ENCODE data around the gene PUS1. TPM values are rescaled to one million over a fixed set of nuclear protein-coding genes. Genes with fewer than 3 reads are reported as not detected.

The PUS1 gene
- total and polyA plus RNA-seq, 2 of the 8 experiments (the other 6 are each of a cell fraction or from before 2014, with no cell fraction given): 48.1 to 81.2 TPM

GRCh38 chr12:131896080-131896810 is 32.8 kb upstream of the PUS1 start (continued):
- TF ChIP-seq ATF3 (IDR thresholded peaks at IDR 0.05; ENCODE audit: insufficient read depth, low read depth, low read length) (no peak), TAF1 (IDR thresholded peaks at IDR 0.05; ENCODE audit: low read depth, low read length) (peak; percentile 86), YY1 (IDR thresholded peaks at IDR 0.05; ENCODE audit: low read depth, low read length) (no peak), CHD2 (IDR thresholded peaks at IDR 0.05; ENCODE audit: low read length) (0 out of 2 replicates have a peak, but pooled peaks have one; percentile 47), TBP (IDR thresholded peaks at IDR 0.05; ENCODE audit: low read depth, low read length) (peak; percentile 69), NANOG (IDR thresholded peaks at IDR 0.05; ENCODE audit: insufficient read depth, low read depth, low read length, poor library complexity, severe bottlenecking) (no peak), CTCF (IDR thresholded peaks at IDR 0.05; ENCODE audit: control extremely low read depth in 1 of 3, insufficient read depth in 1 of 3, low read depth in 1 of 3, low read length in 3 of 3) (no peak), CHD1 (IDR thresholded peaks at IDR 0.05; ENCODE audit: low read depth, low read length) (no peak), CTBP2 (IDR thresholded peaks at IDR 0.05; ENCODE audit: borderline replicate concordance, insufficient read depth, insufficient read length, low read length) (no peak), EP300 (IDR thresholded peaks at IDR 0.05; ENCODE audit: borderline replicate concordance in 1 of 2, low read depth in 2 of 2, low read length in 2 of 2) (peak; percentile 3 to 65; a peak in 2 of 3 replicates), SP2 (IDR thresholded peaks at IDR 0.05; ENCODE audit: low read length) (no peak), POU5F1 (IDR thresholded peaks at IDR 0.05; ENCODE audit: low read depth, low read length) (no peak), KDM5A (IDR thresholded peaks at IDR 0.05; ENCODE audit: low read length) (no peak), SIRT6 (IDR thresholded peaks at IDR 0.05; ENCODE audit: low read length) (no peak), RBBP5 (IDR thresholded peaks at IDR 0.05; ENCODE audit: borderline replicate concordance, low read depth, low read length) (0 out of 2 replicates have a peak, but pooled peaks have one; percentile 58), TAF7 (optimal IDR thresholded peaks at IDR 0.05; ENCODE audit: borderline replicate concordance, low read depth, low read length) (peak; percentile 78), POLR2AphosphoS5 (IDR thresholded peaks at IDR 0.05; ENCODE audit: low read depth, low read length) (peak; percentile 56; the same call in 1 of the 2 replicates)
- TF ChIP-seq, protein P1, sequence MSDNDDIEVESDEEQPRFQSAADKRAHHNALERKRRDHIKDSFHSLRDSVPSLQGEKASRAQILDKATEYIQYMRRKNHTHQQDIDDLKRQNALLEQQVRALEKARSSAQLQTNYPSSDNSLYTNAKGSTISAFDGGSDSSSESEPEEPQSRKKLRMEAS (IDR thresholded peaks at IDR 0.05): peak; percentile 75
- TF ChIP-seq, protein P2, sequence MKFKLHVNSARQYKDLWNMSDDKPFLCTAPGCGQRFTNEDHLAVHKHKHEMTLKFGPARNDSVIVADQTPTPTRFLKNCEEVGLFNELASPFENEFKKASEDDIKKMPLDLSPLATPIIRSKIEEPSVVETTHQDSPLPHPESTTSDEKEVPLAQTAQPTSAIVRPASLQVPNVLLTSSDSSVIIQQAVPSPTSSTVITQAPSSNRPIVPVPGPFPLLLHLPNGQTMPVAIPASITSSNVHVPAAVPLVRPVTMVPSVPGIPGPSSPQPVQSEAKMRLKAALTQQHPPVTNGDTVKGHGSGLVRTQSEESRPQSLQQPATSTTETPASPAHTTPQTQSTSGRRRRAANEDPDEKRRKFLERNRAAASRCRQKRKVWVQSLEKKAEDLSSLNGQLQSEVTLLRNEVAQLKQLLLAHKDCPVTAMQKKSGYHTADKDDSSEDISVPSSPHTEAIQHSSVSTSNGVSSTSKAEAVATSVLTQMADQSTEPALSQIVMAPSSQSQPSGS (IDR thresholded peaks at IDR 0.05; ENCODE audit: low read length): no peak
